Measurements from ENCODE around the gene SOX5. TPM values are rescaled to one million over a fixed set of nuclear protein-coding genes. Genes with fewer than 3 reads are reported as not detected.
"Not testable (repeated sequence)": the region's sequence is repeated elsewhere in the genome, so short reads cannot be mapped to it uniquely, and the experiment has no call there.

Gene SOX5
- total RNA-seq, 1 donor from 2014 or later = 2.2 TPM

DNA sequence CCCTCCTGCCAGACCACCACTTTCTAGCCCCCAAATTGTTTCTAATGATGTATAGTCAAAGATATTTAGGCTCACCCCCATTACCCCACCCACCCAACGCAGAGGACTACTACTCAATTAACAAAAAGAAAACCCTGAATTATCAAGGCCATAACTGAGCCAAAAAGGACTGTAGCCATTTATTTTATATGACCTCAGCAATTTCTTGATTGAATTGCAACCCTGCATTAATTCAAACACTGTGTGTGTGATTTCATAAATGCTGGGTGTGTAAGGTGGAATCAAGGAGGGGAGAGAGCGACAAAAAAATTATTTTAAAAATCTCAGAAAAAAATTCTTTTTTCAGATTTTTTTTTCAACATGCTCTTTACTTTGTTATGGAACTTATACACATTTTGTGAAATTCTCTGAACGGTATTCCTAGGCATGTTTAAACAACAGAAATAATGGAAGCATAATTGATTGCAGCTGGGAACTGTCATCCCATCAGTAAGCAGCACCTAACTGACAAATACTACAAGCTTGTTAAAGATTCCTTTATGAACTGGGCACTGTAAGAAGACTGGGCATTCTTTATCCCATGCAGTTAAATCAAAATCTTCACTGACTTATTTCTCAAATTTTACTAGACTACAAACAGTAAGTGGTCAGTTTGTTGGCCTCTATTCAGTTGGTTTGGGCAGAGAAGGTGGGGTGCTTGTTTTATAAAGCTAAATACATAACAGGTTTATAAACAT is 179.1 kb downstream of the SOX5 start:
- intact Hi-C loops (cut with DNase I) = no loop called here
- DNase-seq (ENCODE audit: low spot score) = no peak

DNA sequence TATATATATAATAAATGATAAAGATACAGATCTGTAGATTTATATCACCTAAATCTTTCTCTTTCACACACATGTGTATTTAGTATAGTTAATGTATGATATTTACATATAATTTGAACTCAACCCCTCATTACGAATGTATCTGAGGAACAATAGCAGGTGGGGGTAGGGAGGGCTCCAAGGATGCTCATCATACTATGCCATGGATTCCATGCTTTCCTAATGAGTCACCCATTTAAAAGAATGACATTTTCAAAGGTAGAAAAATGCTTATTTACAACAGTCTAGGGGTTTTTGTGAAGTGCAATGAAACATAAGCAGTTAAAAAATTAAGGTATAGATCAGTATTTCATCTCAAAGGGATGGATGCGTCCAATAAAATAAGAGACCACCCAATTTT is 181.6 kb downstream of the SOX5 start:
- intact Hi-C loops (cut with DNase I) = no loop called here

DNA sequence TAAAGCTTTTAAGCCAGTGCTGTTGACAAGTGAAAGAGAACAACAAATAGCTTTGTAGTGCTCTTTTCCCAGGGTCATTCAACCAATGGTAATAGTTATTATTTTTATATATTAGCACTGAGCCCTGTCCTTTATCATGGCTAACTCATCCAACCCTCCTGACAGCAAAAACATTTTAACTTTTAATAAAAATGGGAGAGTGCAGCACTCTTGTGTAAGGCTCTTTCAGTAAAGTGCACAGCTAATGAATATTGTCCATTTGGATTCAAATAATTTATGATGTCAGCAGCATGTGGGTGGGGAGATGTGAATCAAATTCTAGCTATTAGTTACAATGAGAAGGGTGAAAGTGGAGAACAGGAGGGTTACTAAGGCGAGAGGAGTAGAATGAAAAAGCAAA is 185.7 kb downstream of the SOX5 start:
- intact Hi-C loops (cut with DNase I) = no loop called here
- no peak for DNase-seq (ENCODE audit: low spot score)

More for the DNA sequence above, 181.6 kb downstream of the SOX5 start:
- no peak for DNase-seq (ENCODE audit: low spot score)

DNA sequence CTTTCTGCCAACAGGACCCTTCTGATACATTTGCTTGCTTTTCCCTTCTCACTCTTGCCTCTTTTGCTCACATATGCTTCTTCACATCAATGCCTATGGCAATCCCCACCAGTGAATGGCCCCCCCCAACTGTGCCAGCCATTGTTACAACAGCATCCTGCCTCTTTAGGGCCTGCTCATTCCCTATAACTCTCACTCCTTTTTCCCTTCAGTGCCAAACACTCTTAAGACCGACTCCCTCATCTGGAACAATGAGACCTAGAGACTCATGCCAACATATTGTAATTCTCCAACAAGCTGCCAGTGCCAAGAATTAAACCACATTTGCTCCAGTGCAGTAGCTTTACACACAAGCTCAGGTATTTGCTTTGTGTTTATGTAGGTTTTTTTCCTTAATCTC is 189.0 kb downstream of the SOX5 start:
- intact Hi-C loops (cut with DNase I) = no loop called here

DNA sequence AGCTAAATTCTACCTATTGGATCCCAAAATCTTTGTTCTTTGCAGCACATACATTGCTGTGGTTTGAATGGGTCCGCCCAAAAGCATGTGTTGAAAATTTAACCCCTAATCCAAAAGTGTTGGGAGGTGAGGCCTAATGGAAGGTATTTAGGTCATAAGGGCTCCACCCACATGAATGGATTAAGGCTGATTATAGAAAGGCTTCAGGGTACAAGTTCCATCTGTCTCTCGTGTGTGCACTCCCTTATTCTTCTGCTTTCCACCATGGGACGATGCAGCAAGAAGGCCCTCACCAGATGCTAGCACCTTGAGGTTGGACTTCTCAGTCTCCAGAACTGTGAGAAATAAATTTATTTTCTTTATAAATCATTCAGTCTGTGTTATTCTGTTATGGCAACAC is 190.9 kb downstream of the SOX5 start:
- DNase-seq (ENCODE audit: low spot score) = no peak
- intact Hi-C loops (cut with DNase I) = no loop called here

More for the DNA sequence above, 189.0 kb downstream of the SOX5 start:
- DNase-seq (ENCODE audit: low spot score) = no peak

DNA sequence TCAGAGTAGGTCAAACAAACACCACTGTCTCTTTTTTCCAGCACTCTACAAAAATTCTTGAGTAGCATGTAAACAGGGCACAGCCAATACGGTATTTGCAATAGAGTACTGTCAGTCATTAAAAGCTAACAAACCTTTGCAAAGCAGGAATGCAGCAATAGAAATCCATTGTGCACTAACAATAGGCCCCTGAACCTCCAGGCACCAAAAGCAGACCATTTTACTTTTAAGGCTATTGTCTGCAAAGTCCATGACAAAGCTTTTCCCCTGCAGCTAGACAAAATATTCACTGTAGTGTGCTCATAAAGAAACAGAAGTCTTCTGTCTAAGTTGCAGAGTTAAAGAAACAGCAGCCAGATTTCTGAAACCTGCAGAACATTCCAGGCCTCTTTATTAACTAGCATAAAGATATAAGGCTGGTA is 191.9 kb downstream of the SOX5 start:
- intact Hi-C loops (cut with DNase I) = no loop called here
- no peak for DNase-seq (ENCODE audit: low spot score)

DNA sequence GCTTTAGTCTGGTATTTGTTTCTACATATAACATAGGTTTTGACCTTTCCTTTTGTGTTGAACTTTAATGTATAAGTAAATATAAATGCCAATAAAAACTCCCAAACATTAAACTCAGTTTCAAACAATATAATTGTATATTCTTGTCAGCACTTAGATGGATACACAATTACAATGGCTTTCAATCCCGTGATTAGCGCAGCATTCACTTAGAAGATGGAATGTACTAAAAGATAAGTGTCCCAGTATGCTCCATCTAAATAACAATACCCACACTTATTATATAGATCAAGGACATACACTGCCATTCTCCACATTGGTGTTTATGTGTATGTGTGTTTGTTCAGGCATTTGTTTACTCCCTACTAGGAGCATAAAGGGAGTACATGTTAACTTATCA is 193.1 kb downstream of the SOX5 start:
- DNase-seq (ENCODE audit: low spot score) = no peak
- intact Hi-C loops (cut with DNase I) = no loop called here

DNA sequence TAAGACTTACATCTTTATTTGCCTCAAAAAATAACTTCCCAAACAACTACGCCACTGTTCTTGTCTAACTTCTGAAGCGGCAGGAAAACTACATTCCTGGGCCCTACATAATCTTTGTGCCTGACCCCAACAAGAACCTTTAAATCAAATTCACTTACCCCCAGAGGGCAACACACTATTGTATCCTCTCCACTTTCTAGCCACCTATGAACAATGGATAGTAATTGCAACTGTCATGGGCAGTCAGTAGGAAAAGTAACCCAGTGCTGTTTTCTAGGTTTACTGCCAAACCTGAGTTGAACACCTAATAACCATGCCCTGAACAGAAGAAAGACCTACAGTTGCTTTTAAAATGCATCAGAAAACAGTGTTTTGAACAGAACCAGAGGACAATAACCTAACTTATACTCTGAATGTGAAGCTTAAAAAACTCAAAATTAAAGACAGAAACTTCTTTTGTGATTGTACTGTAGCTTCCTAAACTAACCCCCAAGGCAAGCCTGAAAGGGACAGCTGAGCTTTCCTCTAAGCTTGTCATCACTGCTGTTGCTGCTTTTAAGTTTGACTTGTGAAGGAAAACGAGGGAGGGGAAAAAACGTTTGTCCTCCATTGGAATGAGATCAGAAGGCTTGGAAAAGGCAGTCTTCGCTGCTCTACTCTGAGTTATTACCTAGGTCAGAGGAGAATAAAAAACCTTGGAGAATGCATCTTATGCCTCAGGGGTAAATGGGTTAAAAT is 195.7 kb downstream of the SOX5 start:
- intact Hi-C loops (cut with DNase I) = no loop called here
- no peak for DNase-seq (ENCODE audit: low spot score)

DNA sequence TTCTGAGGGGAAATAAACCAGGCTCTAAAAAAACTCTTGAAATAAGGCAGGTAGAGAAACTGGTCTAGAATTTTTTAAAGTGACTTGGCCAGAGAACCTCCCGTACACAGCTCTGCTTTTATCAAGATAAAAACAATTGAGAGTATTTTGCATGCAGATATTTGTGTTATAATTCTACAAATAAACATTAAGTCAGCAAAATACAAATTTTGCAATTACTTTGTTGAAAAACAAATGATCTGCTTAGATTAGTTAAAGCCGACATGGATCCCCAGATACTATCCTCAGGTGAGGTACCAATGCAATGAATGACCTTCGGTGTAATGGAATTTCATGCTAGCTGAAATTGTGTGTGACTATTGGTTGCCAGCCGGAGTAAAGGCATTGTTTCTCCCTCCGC is 197.2 kb downstream of the SOX5 start:
- intact Hi-C loops (cut with DNase I) = no loop called here
- DNase-seq (ENCODE audit: low spot score) = no peak

DNA sequence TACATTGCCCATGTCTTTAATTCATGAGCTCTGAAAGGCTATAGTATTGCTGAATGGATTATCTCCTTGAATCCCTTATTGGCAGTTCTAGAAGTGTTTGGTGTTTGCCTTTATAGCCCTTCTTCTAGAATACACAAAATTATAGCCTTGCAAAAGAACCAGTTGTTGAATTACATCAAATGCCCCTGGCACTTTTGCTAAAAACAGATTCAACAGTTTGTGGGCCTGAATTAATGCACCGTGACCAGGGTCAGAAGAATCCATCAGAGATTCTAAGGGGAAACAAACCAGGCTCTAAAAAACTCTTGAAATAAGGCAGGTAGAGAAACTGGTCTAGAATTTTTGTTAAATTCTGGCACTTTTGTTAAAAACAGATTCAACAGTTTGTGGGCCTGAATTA is 197.8 kb downstream of the SOX5 start:
- no peak for DNase-seq (ENCODE audit: low spot score)
- intact Hi-C loops (cut with DNase I) = no loop called here

DNA sequence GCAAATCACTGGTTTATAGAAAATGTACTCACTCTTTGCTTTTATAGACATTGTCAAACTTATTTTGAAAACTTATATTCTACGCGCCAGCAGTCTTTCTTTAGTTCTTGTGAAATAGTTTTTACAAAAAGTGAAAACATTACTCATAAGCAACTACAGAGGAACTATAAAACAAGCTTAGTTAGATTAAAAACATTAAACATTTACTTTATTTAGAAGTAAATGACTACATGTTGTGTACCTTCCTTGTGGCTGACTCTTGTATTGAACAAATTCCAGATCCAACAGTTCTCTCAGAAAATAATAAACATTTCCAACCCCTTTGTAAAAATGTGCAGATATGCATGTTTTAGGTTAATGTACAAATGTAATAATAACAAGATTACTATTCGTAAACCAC is 198.5 kb downstream of the SOX5 start:
- no peak for DNase-seq (ENCODE audit: low spot score)
- intact Hi-C loops (cut with DNase I) = no loop called here

DNA sequence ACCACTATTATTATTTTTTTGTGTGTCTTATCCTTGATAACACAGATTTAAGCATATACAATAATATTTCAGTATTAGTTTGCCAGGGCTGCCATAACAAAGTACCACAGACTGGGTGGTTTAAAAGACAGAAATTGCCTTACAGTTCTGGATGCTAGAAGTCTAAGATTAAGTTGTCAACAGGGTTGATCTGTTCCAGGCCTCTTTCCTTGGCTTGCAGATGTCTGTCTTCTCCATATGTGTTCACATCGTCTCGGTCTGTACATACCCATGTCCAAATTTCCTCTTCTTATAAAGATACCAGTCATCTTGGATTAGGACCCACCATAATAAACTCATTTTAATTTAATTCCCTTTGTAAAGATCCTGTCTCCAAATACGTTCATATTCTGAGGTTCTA is 204.8 kb downstream of the SOX5 start:
- no peak for DNase-seq (ENCODE audit: low spot score)
- intact Hi-C loops (cut with DNase I) = no loop called here

DNA sequence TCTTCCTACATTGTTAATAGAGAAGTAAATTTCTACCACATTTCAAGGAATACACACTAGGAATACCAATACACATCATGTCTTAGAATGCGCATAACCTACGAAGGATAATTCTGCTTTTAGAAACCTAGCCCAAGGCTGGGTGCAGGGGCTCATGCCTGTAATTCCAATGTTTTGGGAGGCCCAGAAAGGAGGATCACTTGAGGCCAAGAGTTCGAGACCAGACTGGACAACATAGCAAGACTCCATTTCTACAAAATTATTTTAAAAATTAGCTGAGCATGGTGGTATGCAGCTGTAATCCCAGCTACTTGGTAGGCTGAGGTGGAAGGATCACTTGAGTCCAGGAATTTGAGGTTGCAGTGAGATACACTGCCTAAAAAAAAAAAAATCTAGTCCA is 206.9 kb downstream of the SOX5 start:
- DNase-seq (ENCODE audit: low spot score) = no peak
- intact Hi-C loops (cut with DNase I) = no loop called here

DNA sequence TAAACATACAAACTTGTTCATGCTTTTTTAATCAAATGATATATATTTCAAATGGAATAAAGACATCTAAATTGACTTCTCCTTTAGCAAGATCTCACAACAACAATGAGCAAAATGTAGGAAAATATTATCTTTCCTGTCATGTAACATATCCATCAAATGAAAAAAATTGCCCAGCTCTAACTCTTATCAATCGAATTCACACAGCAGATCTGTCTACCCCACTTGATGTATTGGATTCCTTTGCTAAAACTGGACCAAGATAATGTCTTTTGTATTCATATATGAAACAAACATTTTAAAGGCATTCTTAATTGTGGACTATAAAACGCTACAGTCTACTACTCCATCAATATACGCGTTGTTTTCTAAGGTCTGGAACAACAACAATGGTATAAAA is 218.0 kb downstream of the SOX5 start:
- intact Hi-C loops (cut with DNase I) = no loop called here

DNA sequence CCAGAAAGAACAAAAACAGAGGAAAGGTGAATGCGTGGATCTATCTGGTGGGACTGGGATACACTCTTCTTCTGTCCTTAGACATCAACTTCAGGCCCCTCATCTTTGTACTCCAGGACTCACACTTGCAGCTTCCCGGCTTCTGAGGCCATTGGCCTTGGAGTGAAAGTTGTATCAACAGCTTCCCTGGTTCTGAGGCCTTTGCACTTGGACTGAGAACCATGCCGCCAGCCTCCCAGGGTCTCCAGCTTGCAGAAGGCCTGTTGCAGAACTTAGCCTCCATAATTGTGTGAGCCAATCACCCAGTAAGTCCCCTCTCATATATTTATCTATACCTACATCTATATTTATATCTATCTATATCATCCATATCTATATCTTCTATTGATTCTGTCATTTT is 218.4 kb downstream of the SOX5 start:
- DNase-seq (ENCODE audit: low spot score) = no peak
- intact Hi-C loops (cut with DNase I) = no loop called here

More for the DNA sequence above, 218.0 kb downstream of the SOX5 start:
- no peak for DNase-seq (ENCODE audit: low spot score)

DNA sequence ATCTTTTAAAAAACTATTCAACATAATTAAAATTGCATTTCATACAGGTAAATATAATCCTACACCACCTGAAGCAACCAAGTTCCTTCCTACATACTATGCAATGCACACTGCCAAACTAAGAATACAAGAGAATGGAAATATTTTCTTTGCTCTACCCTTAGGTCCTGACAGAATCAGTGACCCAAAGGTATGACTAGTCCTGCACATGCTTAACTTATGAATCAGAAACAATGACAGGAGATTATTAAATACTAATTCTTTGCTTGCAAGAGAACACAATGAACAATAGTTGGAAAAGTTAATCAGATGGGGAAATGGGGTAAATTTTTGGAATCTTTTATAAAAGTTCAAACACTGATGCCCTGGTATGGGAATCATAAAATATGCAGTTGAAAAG is 220.1 kb downstream of the SOX5 start:
- DNase-seq (ENCODE audit: low spot score) = no peak
- intact Hi-C loops (cut with DNase I) = no loop called here

DNA sequence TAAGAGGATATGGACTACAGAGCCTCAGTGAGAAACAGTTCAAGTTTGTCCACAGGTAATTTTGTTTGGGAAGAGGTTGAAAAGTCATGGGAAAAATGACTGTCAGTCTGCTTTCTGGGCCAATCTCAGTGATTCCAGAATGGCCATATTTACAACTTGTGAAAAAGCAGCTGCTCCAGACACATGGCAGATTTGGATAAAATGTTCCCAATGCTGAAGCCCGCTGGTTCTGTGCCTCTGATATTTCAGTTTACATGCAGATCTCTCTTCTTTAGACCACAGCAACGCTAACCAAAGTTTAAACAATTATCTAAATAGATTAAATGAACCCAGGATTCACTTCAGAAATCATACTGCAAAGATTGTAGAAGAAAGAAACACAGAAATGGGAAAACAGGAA is 222.8 kb downstream of the SOX5 start:
- intact Hi-C loops (cut with DNase I) = no loop called here
- no peak for DNase-seq (ENCODE audit: low spot score)

DNA sequence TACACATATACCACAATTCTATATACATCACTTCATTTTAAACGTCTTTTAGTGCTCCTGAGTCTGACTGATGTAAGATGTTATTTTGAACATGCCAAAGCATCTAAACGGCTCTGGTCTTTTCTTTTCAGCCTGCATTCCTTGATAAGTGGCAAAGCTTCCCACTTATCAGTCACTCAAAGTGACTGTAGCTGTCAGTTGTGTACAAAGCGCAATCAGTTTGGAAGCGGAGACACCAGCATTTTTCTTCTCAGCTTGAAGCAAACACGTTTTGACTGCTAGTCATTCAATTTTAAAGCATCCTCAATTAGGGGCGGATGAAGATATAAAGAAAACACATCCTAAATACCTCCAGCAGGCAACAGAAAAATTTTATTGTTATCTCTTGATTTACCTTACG is 226.8 kb downstream of the SOX5 start:
- intact Hi-C loops (cut with DNase I) = no loop called here
- no peak for DNase-seq (ENCODE audit: low spot score)

DNA sequence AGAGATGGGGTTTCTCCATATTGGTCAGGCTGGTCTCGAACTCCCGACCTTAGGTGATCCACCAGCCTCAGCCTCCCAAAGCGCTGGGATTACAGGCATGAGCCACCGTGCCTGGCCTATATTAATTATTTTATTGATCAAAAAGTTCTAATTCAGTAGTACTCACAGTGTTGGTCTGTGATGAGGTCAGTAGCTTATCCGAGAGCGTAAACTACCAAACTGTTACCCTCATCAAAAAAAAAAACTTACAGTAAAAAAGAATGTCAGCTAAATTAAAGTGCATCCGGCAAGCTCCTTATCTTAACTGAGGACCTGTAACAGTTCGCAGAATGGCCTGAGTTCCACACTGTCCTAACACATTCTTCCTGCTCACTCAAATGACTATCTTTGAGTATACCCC is 228.2 kb downstream of the SOX5 start:
- intact Hi-C loops (cut with DNase I) = no loop called here

DNA sequence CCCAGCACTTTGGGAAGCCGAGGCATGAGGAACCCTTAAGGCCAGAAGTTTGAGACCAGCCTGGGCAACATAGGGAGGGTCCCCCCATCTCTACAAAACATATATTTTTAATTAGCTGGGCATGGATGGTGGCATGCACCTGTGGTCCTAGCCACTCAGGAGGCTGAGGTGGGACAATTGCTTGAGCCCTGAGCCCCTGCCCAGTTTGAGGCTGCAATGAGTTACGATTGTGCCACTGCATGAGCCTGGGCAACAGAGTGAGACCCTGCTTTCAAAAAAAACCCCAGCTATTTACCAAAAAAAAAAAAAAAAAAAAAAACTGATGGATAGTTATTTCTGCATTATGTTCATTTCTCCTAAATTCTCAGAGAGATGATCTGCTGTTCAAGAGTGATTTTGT is 230.0 kb downstream of the SOX5 start:
- intact Hi-C loops (cut with DNase I) = no loop called here
- no peak for DNase-seq (ENCODE audit: low spot score)

More for the DNA sequence above, 228.2 kb downstream of the SOX5 start:
- DNase-seq (ENCODE audit: low spot score) = no peak

DNA sequence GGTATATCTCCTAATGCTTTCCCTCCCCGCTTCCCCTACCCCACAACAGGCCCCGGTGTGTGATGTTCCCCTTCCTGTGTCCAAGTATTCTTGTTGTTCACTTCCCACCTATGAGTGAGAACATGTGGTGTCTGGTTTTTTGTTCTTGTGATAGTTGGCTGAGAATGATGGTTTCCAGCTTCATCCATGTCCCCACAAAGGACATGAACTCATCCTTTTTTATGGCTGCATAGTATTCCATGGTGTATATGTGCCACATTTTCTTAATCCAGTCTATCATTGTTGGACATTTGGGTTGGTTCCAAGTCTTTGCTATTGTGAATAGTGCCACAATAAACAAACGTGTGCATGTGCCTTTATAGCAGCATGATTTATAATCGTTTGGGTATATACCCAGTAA is 239.1 kb downstream of the SOX5 start:
- intact Hi-C loops (cut with DNase I); DNase-seq (ENCODE audit: low spot score): not testable (repeated sequence)
